Mucosa of descending colon (tissue), 3 donors: ENCODE data around the gene PRKCZ. TPM values are rescaled to one million over a fixed set of nuclear protein-coding genes. Genes with fewer than 3 reads are reported as not detected.

Experiments used
- ATAC-seq: fragments of 200-7000 bp; cut with Tn5 transposase; one replicate; pipeline ENCODE4 v1.9.1; 2020; ENCODE audit warnings: mild to moderate bottlenecking, moderate library complexity
- DNase-seq, 3 donors: peaks; one replicate each; pipeline ENCODE4 v3.0.0-alpha.2; 2020
- H3K36me3 ChIP-seq: fragments of 200-600 bp; one replicate; pipeline ENCODE4 v1.8.0; 2021; ENCODE audit warnings: low read depth, mild to moderate bottlenecking
- H3K4me1 ChIP-seq: fragments of 200-600 bp; one replicate; pipeline ENCODE4 v1.8.0; 2021; ENCODE audit warnings: low read depth, mild to moderate bottlenecking
- H3K4me3 ChIP-seq: fragments of 200-600 bp; one replicate; pipeline ENCODE4 v1.8.0; 2021; ENCODE audit warnings: mild to moderate bottlenecking
- H3K9me3 ChIP-seq: fragments of 200-600 bp; one replicate; pipeline ENCODE4 v1.8.0; 2021; ENCODE audit warnings: mild to moderate bottlenecking
- intact Hi-C, 2 donors: fragments of 100-400 bp; cut with DNase I in 1 of 2; cut with micrococcal nuclease in 1 of 2; formaldehyde crosslinking; loops; one replicate each; pipeline versions ENCODE4 v1.11.0 to v1.11.1; 2022; cut with DNase I, micrococcal nuclease
- total RNA-seq, 3 donors: library from RNA; stranded (reverse); fragmentation: NEBNext Ultra II Directional in 2 of 3; extraction: Animal tissue kit (Norgen Biotek cat#: 25700) in 2 of 3; gene quantifications; one replicate each; pipeline versions ENCODE4 v1.2.1 to v1.2.4, GENCODE V29; 2021 to 2023
- TF ChIP-seq, protein P1 (sequence below): fragments of 200-600 bp; IDR thresholded peaks from one replicate; pipeline ENCODE4 v1.8.0; 2022; ENCODE audit warnings: antibody characterized with exemption, mild to moderate bottlenecking
- donor health status: DM: no; HTN: no; CAD: no; lungs with moderate emphysema.
- donor health status: DM: no; HTN: no; CAD: no.
- donor health status: DM: no; HTN: yes; CAD: no.

PRKCZ gene
- total RNA-seq, 3 donors from 2014 or later: 38.9 to 80.2 (median 53.7) TPM

DNA sequence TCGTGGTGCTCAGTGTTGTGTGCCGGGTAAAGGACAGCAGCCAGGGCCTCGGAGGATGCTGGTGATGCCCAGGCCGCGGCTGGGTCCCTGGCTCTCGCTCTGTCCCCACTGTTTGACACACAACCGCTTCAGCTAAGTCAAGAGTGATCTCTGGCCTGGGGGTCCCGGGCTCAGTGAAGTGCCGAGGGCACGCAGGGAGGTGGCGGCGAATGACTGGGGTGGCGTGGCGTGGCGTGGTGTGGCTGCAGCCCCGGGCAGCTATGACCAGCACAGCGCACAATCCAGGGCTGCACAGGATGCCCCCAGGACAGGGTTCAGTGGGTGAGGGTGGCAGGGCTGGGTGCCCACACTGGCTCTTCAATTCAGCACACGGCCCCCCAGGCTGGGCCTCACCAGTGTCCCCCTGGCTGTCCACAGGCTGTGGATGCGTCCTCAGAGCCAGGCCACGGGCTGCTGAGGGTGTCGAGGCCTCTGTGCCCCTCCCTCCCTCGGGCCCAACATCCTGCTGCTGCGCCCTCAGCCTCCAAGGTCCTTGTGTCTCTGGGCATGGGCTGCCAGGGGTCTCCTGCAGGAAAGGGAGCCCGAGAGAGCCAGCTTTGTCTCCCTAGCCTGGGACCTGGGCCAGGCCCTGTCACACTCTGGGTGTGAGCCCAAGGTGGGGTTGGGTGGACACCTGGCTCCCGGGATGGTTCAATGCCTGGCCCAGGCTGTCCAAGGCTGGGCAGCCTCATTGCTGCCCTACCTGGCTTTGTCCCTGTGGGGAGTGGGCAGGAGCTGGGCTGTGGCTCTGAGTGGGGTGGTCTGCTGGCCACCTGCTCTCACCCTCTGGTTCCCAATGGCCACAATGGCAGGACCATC lies 165.9 kb downstream of the PRKCZ start:
- Histone ChIP-seq H3K4me1 (peaks cover 15% of the 10 kb centered on the region), H3K4me3 (no peak overlapping the region), H3K9me3 (no peaks in the 10 kb centered on the region), H3K36me3 (no peaks in the 10 kb centered on the region)
- intact Hi-C loops: no loop called here
- TF ChIP-seq, protein P1, sequence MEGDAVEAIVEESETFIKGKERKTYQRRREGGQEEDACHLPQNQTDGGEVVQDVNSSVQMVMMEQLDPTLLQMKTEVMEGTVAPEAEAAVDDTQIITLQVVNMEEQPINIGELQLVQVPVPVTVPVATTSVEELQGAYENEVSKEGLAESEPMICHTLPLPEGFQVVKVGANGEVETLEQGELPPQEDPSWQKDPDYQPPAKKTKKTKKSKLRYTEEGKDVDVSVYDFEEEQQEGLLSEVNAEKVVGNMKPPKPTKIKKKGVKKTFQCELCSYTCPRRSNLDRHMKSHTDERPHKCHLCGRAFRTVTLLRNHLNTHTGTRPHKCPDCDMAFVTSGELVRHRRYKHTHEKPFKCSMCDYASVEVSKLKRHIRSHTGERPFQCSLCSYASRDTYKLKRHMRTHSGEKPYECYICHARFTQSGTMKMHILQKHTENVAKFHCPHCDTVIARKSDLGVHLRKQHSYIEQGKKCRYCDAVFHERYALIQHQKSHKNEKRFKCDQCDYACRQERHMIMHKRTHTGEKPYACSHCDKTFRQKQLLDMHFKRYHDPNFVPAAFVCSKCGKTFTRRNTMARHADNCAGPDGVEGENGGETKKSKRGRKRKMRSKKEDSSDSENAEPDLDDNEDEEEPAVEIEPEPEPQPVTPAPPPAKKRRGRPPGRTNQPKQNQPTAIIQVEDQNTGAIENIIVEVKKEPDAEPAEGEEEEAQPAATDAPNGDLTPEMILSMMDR: no peak
- DNase-seq (peak in 1 of 3 donors; percentile 22), ATAC-seq (no peak)

DNA sequence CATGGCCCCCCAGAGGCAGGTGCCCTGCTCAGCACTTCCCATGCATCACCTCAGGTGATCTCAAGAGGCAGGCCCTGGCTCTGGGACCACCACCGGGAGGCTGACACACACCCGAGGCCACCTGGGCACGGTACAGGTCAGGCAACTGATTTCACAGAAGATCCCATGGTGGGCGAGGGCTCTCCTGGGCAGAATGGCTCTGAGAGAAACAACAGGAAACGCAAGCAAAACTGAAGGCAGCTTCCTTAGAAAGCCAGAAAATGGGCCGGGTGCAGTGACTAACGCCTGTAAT lies 166.5 kb downstream of the PRKCZ start:
- DNase-seq: peak in 1 of 3 donors; percentile 21
- TF ChIP-seq, protein P1: no peak
- Histone ChIP-seq H3K9me3 (no peaks in the 10 kb centered on the region), H3K36me3 (no peaks in the 10 kb centered on the region), H3K4me1 (peaks cover 15% of the 10 kb centered on the region), H3K4me3 (no peak overlapping the region)
- intact Hi-C loops: no loop called here
- ATAC-seq: no peak

DNA sequence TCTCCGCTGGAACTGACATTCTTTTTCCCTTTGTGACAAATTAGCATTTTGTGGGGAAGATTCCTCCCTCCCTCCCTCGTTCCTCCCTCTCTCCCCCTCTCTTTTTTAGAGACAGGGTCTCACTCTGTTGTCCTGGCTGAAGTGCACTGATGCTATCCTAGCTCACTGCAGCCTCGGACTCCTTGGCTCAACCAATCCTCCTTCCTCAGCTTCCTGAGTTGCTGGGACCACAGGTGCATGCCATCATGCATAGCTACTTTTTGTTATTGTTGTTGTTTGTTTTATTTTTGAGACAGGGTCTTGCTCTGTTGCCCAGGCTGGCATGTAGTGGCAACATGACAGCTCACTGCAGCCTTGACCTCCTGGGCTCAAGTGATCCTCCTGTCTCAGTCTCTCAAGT lies 171.1 kb downstream of the PRKCZ start:
- Histone ChIP-seq H3K36me3 (no peaks in the 10 kb centered on the region), H3K9me3 (no peaks in the 10 kb centered on the region), H3K4me3 (no peak overlapping the region), H3K4me1 (no peaks in the 10 kb centered on the region)
- ATAC-seq: no peak
- TF ChIP-seq, protein P1: no peak
- no peak for DNase-seq
- intact Hi-C loops: no loop called here

DNA sequence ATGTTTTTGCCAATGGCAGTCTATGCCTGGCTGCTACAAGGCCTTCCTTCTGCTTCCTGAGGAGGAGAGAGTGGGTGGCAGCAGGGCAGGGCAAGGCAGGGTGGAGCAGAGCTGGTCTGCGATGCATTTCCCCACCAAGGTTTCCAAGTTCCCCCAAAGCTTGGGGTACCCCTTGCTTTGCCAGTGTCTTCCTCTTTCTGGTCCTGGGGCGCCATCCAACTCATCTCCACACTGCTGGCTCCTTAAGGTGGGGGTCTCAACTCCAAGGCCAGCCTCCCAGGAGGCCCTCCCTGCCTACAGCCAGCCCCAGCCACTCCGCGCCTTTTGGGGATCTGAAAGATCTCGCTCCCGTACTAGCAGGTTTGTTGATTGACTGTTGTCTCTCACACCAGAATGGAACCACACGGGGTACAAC lies 174.0 kb downstream of the PRKCZ start:
- Histone ChIP-seq H3K36me3 (no peaks in the 10 kb centered on the region), H3K4me1 (no peaks in the 10 kb centered on the region), H3K4me3 (no peak overlapping the region), H3K9me3 (no peaks in the 10 kb centered on the region)
- ATAC-seq: no peak
- TF ChIP-seq, protein P1: no peak
- intact Hi-C loops: no loop called here
- DNase-seq: no peak

DNA sequence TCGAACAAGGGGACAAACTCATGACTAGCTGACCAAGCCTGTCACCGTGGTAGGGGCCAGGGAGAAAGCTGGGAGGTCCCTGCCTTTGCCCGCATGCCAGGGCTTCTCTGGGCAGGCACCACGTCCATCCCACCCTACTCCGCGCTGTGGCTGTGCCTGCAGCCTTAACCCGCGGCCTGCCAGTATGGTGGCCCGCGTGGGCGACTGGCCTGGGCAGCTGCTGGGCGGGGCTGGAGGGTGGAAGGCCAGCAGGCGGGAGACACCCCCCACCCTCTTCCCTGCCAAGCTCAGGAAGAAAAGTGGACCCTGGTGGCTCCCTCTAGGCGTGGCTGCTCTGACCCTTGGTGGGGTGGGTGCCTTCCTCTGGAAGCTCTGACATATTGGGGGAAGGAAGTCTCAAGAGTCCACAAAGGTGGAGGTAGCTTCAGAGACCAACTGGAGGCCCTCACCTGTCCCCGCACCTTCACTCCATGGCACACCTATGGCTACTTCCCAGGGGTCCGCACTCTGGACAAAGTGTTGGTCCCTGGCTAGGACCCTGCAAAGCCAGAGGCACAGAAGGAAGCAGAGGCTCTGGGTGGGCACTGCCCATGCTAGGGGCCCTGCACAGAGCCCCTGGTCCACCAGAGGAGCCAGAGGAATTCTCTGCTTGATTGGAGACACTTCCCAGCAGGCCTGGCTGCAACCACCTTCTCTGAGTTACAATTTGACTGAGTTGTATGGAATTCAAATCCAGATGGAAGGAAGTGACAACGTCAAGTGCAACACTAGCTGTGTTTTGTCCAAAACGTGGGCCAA lies 174.6 kb downstream of the PRKCZ start:
- DNase-seq: peak in 2 of 3 donors; percentile 27 to 52
- H3K4me3 ChIP-seq: no peak overlapping the region
- ATAC-seq: no peak
- no peaks in the 10 kb centered on the region for H3K9me3 ChIP-seq
- H3K4me1 ChIP-seq: peaks cover 5% of the 10 kb centered on the region
- intact Hi-C loops: no loop called here
- H3K36me3 ChIP-seq: no peaks in the 10 kb centered on the region
- TF ChIP-seq, protein P1: no peak
